ENCODE results near the gene SUMO2.
"Not testable (repeated sequence)": the region's sequence is repeated elsewhere in the genome, so short reads cannot be mapped to it uniquely, and the experiment has no call there.

Gene SUMO2

GRCh38 chr17:75181608-75182318, 996 bp downstream of the SUMO2 start:
- DNase-seq: peak; percentile 6

GRCh38 chr17:75181110-75181509, 1.6 kb downstream of the SUMO2 start:
- DNase-seq: no peak

GRCh38 chr17:75178453-75178852, 4.3 kb downstream of the SUMO2 start:
- DNase-seq: peak; percentile 9

GRCh38 chr17:75176625-75177024, 6.1 kb downstream of the SUMO2 start:
- no peak for DNase-seq

- no peak for DNase-seq
These were observed 7.8 kb downstream of the SUMO2 start for GRCh38 chr17:75174996-75175395.

GRCh38 chr17:75173526-75173925, 9.2 kb downstream of the SUMO2 start:
- DNase-seq: no peak

GRCh38 chr17:75168998-75169397, 13.8 kb downstream of the SUMO2 start:
- DNase-seq: no peak

- DNase-seq: not testable (repeated sequence)
These were observed 18.2 kb downstream of the SUMO2 start for GRCh38 chr17:75164606-75165005.

- DNase-seq: no peak
These were observed 19.7 kb downstream of the SUMO2 start for GRCh38 chr17:75163074-75163473.

GRCh38 chr17:75160211-75160610, 22.5 kb downstream of the SUMO2 start:
- no peak for DNase-seq

- peak; percentile 4 for DNase-seq
These were observed 23.3 kb downstream of the SUMO2 start for GRCh38 chr17:75159196-75160031.

GRCh38 chr17:75158480-75158879, 24.3 kb downstream of the SUMO2 start:
- not testable (repeated sequence) for DNase-seq

- peak; percentile 67 for DNase-seq
These were observed 27.6 kb downstream of the SUMO2 start for GRCh38 chr17:75155191-75155601.

GRCh38 chr17:75154195-75155106, 28.3 kb downstream of the SUMO2 start, which contains the start of gene JPT1:
Gene JPT1, minus strand, starts transcription at chr17:75154512. Its CDS starts 115 bp downstream, at chr17:75154397.
- peak; percentile 94 for DNase-seq

GRCh38 chr17:75153780-75154194, 29.0 kb downstream of the SUMO2 start:
- no peak for DNase-seq

GRCh38 chr17:75152922-75153779, 29.6 kb downstream of the SUMO2 start:
- peak; percentile 51 for DNase-seq

- DNase-seq: no peak
These were observed 30.2 kb downstream of the SUMO2 start for GRCh38 chr17:75152523-75152921.

- DNase-seq: no peak
These were observed 30.8 kb downstream of the SUMO2 start for GRCh38 chr17:75151930-75152329.

- DNase-seq: no peak
These were observed 34.7 kb downstream of the SUMO2 start for GRCh38 chr17:75147878-75148546.

GRCh38 chr17:75146592-75146991, 36.2 kb downstream of the SUMO2 start:
- DNase-seq: no peak

GRCh38 chr17:75144816-75145512, 37.8 kb downstream of the SUMO2 start:
- DNase-seq: no peak

Data from kidney glomerular epithelial cell (primary cell).